ENCODE results near the gene ZDHHC11B.
"Not testable (repeated sequence)": the region's sequence is repeated elsewhere in the genome, so short reads cannot be mapped to it uniquely, and the experiment has no call there.

The ZDHHC11B gene

GRCh38 chr5:754143-754632 lies 30.3 kb downstream of the ZDHHC11B start:
- DNase-seq (peak; percentile 39 to 58), ATAC-seq (peak; percentile 54)
- Mint-ChIP-seq H3K27ac (peak overlapping the region; percentile 22 to 47), H3K4me1 (peaks cover 30% of the 10 kb centered on the region)
- not testable (repeated sequence) for H3K4me3 Mint-ChIP-seq, H3K27me3 Mint-ChIP-seq, H3K9me3 Mint-ChIP-seq

- not testable (repeated sequence) for H3K27ac Mint-ChIP-seq, H3K4me3 Mint-ChIP-seq, H3K27me3 Mint-ChIP-seq, DNase-seq, H3K9me3 Mint-ChIP-seq
- peak; percentile 78 for ATAC-seq
- peaks cover 25% of the 10 kb centered on the region for H3K4me1 Mint-ChIP-seq
Measured at GRCh38 chr5:753567-754142, 30.9 kb downstream of the ZDHHC11B start.

DNA sequence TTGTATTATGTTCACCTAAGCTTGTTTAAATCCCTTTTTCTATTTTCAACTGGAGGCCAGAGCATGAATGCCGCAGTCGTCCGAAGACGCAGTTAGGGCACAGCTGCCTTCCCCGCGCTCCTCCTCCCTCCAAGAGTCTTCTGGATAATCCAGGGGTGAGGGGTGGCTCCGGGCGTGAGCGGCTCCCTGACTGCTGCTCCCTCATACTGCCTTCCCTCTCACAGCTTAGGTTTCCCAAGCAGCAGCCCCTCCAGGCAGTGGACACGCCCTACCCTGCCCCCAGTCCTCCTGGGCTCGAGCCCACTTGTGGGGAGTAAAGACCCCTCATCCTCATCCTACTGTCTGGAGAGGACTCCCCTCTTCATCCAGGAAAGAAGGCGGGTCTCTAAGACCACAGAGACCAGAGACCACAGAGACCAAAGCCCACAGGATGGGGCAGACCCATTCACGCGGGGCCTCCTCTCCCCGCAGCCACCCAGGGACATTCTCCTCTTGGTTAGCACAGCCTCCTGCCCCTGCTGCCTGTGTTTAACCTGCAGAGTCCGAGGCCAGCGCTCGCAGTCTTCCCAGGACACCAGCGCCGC lies 31.9 kb downstream of the ZDHHC11B start:
- not testable (repeated sequence) for ATAC-seq, DNase-seq, H3K27me3 Mint-ChIP-seq, H3K9me3 Mint-ChIP-seq, H3K4me3 Mint-ChIP-seq, H3K27ac Mint-ChIP-seq
- peaks cover 14% of the 10 kb centered on the region for H3K4me1 Mint-ChIP-seq

DNA sequence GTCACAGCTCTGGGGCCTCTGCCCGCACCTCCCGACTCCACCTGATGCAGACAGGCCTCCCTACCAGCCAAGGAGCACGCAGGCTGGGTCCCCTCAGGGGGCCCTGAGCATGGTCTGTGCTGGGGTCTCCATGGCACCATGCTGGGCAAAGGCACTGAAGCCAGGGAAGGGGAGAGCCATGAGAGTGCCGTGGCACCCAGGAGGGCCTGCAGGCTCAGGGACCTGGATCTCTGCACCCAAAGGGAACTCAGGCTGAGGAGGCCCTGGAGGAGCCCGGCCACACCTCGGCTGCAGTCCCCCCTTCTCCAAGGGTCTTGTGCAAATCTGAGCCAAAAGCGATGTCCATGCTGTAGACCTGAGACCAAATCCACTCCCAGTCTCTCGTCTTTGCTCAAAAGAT lies 32.5 kb downstream of the ZDHHC11B start:
- H3K4me3 Mint-ChIP-seq, H3K27ac Mint-ChIP-seq, DNase-seq, H3K27me3 Mint-ChIP-seq, H3K9me3 Mint-ChIP-seq, ATAC-seq: not testable (repeated sequence)
- H3K4me1 Mint-ChIP-seq, result peaks cover 10% of the 10 kb centered on the region

DNA sequence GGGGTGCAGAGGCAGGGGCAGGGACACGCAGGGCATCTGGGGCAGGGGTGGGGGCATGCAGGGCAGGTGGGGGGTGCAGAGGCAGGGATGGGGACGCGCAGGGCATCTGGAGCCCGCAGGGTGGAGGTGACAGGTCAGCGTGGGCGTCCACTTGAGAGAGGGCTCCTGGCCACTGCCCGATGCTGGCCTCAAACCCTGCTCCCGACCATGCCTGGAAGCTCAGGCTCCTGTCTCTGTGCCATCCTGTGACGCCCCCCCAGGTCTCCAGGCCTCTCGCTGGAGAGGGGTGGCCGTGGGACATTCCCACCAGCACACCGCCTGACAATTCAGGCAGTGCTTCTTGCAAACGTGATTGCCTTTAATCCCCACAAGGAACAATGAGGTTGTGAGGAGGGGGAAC lies 33.0 kb downstream of the ZDHHC11B start:
- H3K4me1 Mint-ChIP-seq, result peaks cover 10% of the 10 kb centered on the region
- no peak for ATAC-seq

GRCh38 chr5:750226-750625 lies 34.3 kb downstream of the ZDHHC11B start:
- not testable (repeated sequence) for ATAC-seq, H3K4me3 Mint-ChIP-seq, H3K27me3 Mint-ChIP-seq, DNase-seq, H3K9me3 Mint-ChIP-seq
- Mint-ChIP-seq H3K27ac (peak overlapping the region in 1 of 2 donors; percentile 61), H3K4me1 (peaks cover 10% of the 10 kb centered on the region)

More for the DNA sequence above, 33.0 kb downstream of the ZDHHC11B start:
- Mint-ChIP-seq H3K27me3 (no peaks in the 10 kb centered on the region), H3K4me3 (no peak overlapping the region), H3K27ac (no peak overlapping the region), H3K9me3 (peaks cover 4 to 8% of the 10 kb centered on the region in 2 donors)
- no peak for DNase-seq

DNA sequence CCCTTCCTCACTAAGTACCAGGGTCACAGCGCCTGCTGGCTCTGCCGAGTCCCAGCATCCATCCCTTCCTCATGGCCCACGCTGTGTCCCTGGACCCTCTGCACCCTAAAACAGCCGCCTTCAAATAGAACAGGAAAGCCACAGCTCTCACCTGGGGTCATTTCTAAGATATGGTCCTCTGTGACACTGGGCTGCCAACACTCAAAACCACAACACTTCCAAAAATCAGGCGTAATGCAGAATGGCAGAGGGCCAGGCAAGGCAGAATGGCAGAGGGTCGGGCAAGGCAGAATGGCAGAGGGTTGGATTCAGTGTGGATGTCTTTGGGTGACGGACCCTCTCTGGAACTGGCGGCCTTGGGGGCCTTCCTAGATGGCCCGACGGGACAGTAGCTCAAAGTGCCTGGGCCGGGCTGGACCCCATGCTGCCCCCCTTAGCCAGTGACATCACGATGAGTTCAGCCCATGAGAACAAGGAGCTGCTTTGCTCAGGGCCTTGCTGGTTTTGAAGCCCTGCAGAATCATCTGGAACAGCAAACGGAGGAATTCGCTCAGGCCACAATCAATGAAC lies 35.3 kb downstream of the ZDHHC11B start:
- Mint-ChIP-seq H3K4me3 (no peak overlapping the region), H3K9me3 (peaks cover under 1 to 4% of the 10 kb centered on the region in 2 donors), H3K27ac (no peak overlapping the region), H3K4me1 (peaks cover 6% of the 10 kb centered on the region), H3K27me3 (peaks cover 4% of the 10 kb centered on the region)
- DNase-seq (no peak), ATAC-seq (no peak)

DNA sequence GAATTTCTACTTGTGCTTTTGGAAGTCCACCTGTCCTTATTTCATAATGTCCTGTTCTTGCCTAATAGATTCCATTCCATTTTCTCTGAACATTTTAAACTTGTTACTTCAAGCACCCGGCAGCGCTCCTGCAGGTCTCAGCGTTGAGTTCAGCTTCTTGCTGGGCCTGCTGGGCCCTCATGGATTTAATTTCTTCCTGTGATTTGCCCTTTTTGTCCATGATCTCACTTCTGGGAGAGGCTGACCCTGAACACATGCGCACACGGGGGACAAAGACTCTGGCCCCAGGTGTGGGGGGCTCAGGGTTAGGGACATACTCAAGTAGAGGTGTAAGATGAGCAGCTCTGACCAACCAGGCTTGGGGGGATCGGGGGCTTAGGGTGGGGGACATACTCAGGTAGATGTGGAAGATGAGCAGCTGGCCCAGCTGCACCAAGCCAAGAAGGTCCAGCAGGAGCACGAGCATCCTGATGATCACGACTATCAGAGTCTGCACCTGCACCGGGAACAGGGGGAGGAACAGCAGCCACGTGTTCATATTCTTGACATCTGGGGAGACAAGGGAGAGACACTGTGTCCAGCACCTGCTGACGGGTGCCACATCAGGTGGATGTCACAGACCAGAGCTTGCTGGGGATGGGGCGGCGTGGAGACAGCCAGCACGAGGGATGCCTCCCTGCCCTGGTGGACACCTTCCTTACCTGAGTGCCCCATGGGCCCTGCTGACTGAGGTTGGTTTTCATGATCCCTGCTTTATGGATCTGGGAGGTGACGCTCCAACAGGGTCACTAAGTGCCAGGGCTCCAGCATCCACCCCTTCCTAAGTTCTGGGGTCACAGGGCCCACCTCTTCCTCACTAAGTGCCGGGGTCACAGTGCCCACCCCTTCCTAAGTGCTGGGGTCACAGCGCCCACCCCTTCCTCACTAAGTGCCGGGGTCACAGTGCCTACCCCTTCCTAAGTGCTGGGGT lies 36.2 kb downstream of the ZDHHC11B start:
- not testable (repeated sequence) for ATAC-seq, H3K9me3 Mint-ChIP-seq, H3K4me1 Mint-ChIP-seq, H3K4me3 Mint-ChIP-seq, H3K27me3 Mint-ChIP-seq, H3K27ac Mint-ChIP-seq, DNase-seq

GRCh38 chr5:747303-747844 lies 37.2 kb downstream of the ZDHHC11B start:
- not testable (repeated sequence) for H3K4me3 Mint-ChIP-seq, H3K27me3 Mint-ChIP-seq, ATAC-seq, H3K9me3 Mint-ChIP-seq, DNase-seq, H3K4me1 Mint-ChIP-seq, H3K27ac Mint-ChIP-seq

DNA sequence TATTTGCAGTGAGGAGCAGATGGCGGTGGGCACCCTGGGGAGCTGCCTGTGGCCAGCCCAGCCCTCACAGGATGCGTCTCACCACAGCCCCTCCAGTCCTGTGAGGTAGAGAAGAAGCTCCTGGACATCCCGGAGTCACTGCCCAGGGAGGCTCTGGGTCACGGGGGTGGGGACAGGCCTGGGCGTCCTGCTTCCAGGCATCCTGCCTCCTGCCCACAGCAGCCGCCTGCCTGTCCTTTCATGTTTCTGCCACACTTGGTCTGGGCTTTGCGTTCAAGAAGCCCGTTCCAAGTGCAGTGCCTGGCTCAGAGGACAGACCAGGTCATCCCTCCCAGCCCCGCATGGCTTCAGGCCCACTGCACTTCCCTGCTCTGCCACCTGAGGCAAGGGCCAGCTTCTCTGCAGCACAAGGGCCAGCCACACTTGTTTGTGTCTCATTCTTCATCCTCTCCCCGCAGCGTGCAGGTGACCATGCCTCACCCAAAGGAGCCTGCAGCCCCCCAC lies 38.2 kb downstream of the ZDHHC11B start:
- DNase-seq, result no peak
- Mint-ChIP-seq H3K4me3 (no peak overlapping the region), H3K4me1 (no peaks in the 10 kb centered on the region), H3K27ac (no peak overlapping the region), H3K9me3 (no peaks in the 10 kb centered on the region), H3K27me3 (peaks cover 10% of the 10 kb centered on the region)
- no peak for ATAC-seq

DNA sequence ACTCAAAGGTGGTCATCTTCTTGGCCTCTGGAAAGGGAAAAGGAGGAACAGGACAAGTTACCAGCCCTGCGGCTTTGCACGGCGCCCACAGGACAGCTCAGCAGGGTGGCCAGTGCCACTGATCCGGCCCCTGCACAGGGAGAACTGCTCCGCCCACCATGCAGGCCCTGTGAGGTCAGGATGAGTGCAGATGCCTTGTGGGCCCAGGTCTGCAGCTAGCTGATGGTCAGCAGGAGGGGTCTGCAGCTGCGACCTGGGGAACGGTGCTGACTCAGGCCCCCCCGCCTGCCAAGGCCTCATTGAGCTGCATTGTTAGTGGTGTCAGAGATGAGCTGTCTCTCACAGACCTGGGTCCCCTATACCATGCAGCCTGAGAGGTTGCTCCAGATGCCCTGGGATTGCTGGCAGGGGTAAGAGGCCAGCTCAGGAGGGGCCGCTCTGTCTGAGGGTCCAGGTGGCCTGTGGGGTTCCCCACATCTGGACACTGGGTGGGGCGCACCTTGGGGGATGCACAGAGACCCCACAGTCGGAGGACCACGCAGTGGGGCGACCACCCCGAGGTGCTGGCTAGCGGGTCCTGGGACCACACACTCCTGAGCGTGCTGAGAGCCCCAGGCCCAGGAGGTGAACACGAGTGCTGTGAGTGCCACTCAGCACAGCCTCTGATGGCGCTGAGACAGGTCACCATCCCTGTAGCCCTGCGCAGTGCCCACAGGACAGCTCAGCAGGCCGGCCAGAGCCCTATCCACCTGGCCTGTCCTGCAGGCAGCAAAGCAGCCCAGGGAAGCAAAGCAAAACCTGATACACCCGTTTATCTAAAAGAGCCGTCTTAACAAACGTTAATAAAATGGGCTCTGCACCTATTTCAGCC lies 39.0 kb downstream of the ZDHHC11B start:
- not testable (repeated sequence) for H3K9me3 Mint-ChIP-seq, DNase-seq, H3K27me3 Mint-ChIP-seq, H3K4me3 Mint-ChIP-seq, H3K4me1 Mint-ChIP-seq
- peak overlapping the region in 1 of 2 donors; percentile 74 for H3K27ac Mint-ChIP-seq
- peak; percentile 49 for ATAC-seq

DNA sequence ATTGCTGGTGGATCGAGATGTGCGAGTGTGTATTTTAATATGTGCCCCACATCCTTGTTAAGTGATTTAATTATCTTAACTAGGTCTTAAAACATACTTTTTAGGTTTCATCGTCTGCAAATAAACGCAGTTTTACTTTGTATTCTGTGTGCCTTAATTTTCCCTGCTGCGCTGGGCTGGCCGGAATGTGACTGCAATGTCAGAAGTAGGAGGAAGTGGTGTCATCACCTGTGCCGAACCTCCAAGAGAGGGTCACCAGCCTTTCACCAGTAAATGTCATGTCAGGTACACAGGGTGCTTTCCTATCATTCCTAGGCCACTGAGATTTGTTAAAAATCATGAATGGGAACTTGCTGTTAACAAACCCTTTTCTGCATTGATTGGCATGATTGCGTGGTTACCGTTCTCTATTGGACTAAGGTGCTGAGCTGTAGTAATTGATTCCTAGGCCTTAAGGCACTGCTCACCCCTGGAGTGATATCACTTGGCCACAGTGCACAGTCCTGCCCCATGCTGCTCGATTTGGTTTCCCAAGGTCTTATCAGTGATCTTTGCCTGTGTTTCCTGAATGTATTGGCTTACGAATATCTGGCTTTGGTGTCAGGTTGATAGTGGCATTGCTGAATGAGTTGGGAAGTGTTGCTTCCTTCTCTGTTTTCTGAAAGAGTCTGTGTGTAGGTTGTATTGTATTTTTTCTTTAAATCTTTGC lies 40.7 kb downstream of the ZDHHC11B start:
- DNase-seq, ATAC-seq, H3K4me3 Mint-ChIP-seq, H3K4me1 Mint-ChIP-seq, H3K9me3 Mint-ChIP-seq, H3K27ac Mint-ChIP-seq: not testable (repeated sequence)
- H3K27me3 Mint-ChIP-seq, result peaks cover 15% of the 10 kb centered on the region

- H3K27me3 Mint-ChIP-seq, result peaks cover 21% of the 10 kb centered on the region
- not testable (repeated sequence) for H3K4me1 Mint-ChIP-seq, DNase-seq, H3K9me3 Mint-ChIP-seq, H3K4me3 Mint-ChIP-seq, H3K27ac Mint-ChIP-seq, ATAC-seq
Measured at GRCh38 chr5:742276-742675, 42.3 kb downstream of the ZDHHC11B start.

DNA sequence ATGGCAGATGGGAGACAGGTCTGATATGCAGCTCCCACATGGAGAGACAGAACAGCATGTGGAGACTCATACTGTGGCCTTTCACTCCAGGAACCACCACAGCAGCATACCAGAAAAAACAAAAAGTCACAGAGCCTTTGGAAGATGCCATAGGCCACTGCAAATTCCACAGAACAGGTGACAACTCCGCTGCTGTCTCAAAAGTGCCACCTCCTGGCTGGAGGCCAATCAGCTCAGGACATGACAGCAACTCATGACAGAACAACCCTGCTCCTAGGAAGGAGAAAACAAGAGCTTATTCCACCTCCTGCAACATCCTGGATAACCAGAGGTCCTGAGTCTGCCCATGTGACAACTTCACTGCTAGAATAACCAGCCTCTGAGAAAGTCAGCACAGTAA lies 50.4 kb downstream of the ZDHHC11B start:
- not testable (repeated sequence) for H3K4me1 Mint-ChIP-seq, ATAC-seq, H3K9me3 Mint-ChIP-seq, H3K4me3 Mint-ChIP-seq, DNase-seq, H3K27ac Mint-ChIP-seq
- peaks cover 42% of the 10 kb centered on the region for H3K27me3 Mint-ChIP-seq
